Large intestine (tissue), 3 donors: ENCODE results near the gene FREY1. TPM values are rescaled to one million over a fixed set of nuclear protein-coding genes. Genes with fewer than 3 reads are reported as not detected.
A peak's percentile ranks its signal among the peaks of the same experiment; 100 is the strongest.
"Not testable (repeated sequence)": the region's sequence is repeated elsewhere in the genome, so short reads cannot be mapped to it uniquely, and the experiment has no call there.

ENCODE experiments used
- DNase-seq, 2 donors: peaks; one replicate each; pipeline versions ENCODE4 v3.0.0 to v3.0.0-alpha.2; 2013
- H3K27ac ChIP-seq: one replicate; pipeline ENCODE4 v1.5.1; 2013; ENCODE audit warnings: low read length
- H3K27me3 ChIP-seq: 2 replicates; pipeline ENCODE4 v1.6.1; 2013; ENCODE audit warnings: low read length; ENCODE audit not compliant: control insufficient read depth, insufficient read depth
- H3K36me3 ChIP-seq: 2 replicates; pipeline ENCODE4 v1.6.1; 2013; ENCODE audit warnings: low read length; ENCODE audit not compliant: control insufficient read depth, insufficient read depth
- H3K4me1 ChIP-seq: one replicate; pipeline ENCODE4 v1.6.1; 2013; ENCODE audit warnings: low read length; ENCODE audit not compliant: control insufficient read depth, insufficient read depth
- H3K4me3 ChIP-seq: one replicate; pipeline ENCODE4 v1.5.1; 2013; ENCODE audit warnings: low read length
- H3K9me3 ChIP-seq: one replicate; pipeline ENCODE4 v1.6.1; 2013; ENCODE audit warnings: mild to moderate bottlenecking, low read depth, low read length, moderate library complexity; ENCODE audit not compliant: control insufficient read depth
- WGBS: methylation state at CpG from one replicate; pipeline ENCODE4 v1.1.5; 2013; ENCODE audit warnings: low lambda C conversion rate; ENCODE audit not compliant: insufficient coverage; 5-methylcytosine and 5-hydroxymethylcytosine counted together
- polyA plus RNA-seq: library from polyadenylated mRNA; unstranded; fragments of 120-200 nt; gene quantifications from one replicate; pipeline ENCODE4 v1.2.1, GENCODE V29; 2013

FREY1 gene
- polyA plus RNA-seq, 1 donor, result 0.24 TPM

GRCh38 chr11:45902452-45903380 lies 4.4 kb downstream of the FREY1 start:
- peaks cover 8% of the 10 kb centered on the region for H3K4me1 ChIP-seq
- peaks cover 4% of the 10 kb centered on the region for H3K36me3 ChIP-seq
- H3K9me3 ChIP-seq, result peaks cover 2% of the 10 kb centered on the region
- no peak overlapping the region for H3K27ac ChIP-seq
- no peak for DNase-seq
- peaks cover 34% of the 10 kb centered on the region for H3K27me3 ChIP-seq
- no peak overlapping the region for H3K4me3 ChIP-seq
- no CpG with 5 or more reads among the region's 56 CpGs for WGBS

- no peak overlapping the region for H3K4me3 ChIP-seq
- H3K27ac ChIP-seq, result no peak overlapping the region
- H3K4me1 ChIP-seq, result peaks cover 8% of the 10 kb centered on the region
- peaks cover 45% of the 10 kb centered on the region for H3K27me3 ChIP-seq
- peaks cover 2% of the 10 kb centered on the region for H3K9me3 ChIP-seq
- WGBS, result no CpG with 5 or more reads among the region's 6 CpGs
- DNase-seq, result no peak
- H3K36me3 ChIP-seq, result peaks cover 4% of the 10 kb centered on the region
These were observed 5.4 kb downstream of the FREY1 start for GRCh38 chr11:45901626-45902025.

- DNase-seq, result no peak
- Histone ChIP-seq H3K4me3 (peak overlapping the region; percentile 9), H3K36me3 (peaks cover 4% of the 10 kb centered on the region)
These were observed 6.0 kb downstream of the FREY1 start for GRCh38 chr11:45900916-45901617.

GRCh38 chr11:45900175-45900800 lies 6.8 kb downstream of the FREY1 start:
- not testable (repeated sequence) for H3K4me1 ChIP-seq, H3K9me3 ChIP-seq, H3K36me3 ChIP-seq, DNase-seq, H3K27ac ChIP-seq
- 20% methylated on average over 1 of the region's 59 CpGs for WGBS
- Histone ChIP-seq H3K4me3 (peak overlapping the region; percentile 9), H3K27me3 (peaks cover 55% of the 10 kb centered on the region)

More at GRCh38 chr11:45900916-45901617, 6.0 kb downstream of the FREY1 start:
- Histone ChIP-seq H3K27me3 (peaks cover 51% of the 10 kb centered on the region), H3K27ac (no peak overlapping the region), H3K4me1 (peaks cover 8% of the 10 kb centered on the region), H3K9me3 (peaks cover 5% of the 10 kb centered on the region)
- no CpG with 5 or more reads among the region's 8 CpGs for WGBS

- peak overlapping the region; percentile 23 for H3K4me3 ChIP-seq
- H3K36me3 ChIP-seq, result peaks cover 4% of the 10 kb centered on the region
- H3K27ac ChIP-seq, result peak overlapping the region; percentile 62
- peaks cover 8% of the 10 kb centered on the region for H3K4me1 ChIP-seq
- H3K27me3 ChIP-seq, result peaks cover 58% of the 10 kb centered on the region
- H3K9me3 ChIP-seq, result peaks cover 5% of the 10 kb centered on the region
- no CpG with 5 or more reads among the region's 62 CpGs for WGBS
- peak; percentile 76 to 78 for DNase-seq
These were observed 7.5 kb downstream of the FREY1 start for GRCh38 chr11:45899448-45900174.

- WGBS, result no CpG with 5 or more reads among the region's 3 CpGs
- Histone ChIP-seq H3K4me3 (no peak overlapping the region), H3K27me3 (peaks cover 58% of the 10 kb centered on the region), H3K9me3 (peaks cover 5% of the 10 kb centered on the region), H3K36me3 (peaks cover 4% of the 10 kb centered on the region), H3K4me1 (peaks cover 8% of the 10 kb centered on the region), H3K27ac (peak overlapping the region; percentile 62)
- no peak for DNase-seq
These were observed 8.0 kb downstream of the FREY1 start for GRCh38 chr11:45899086-45899447.

GRCh38 chr11:45897556-45897955 lies 9.5 kb downstream of the FREY1 start:
- H3K27me3 ChIP-seq, result peaks cover 61% of the 10 kb centered on the region
- DNase-seq, result no peak
- H3K9me3 ChIP-seq, result peaks cover 5% of the 10 kb centered on the region
- no peak overlapping the region for H3K4me3 ChIP-seq
- H3K36me3 ChIP-seq, result no peaks in the 10 kb centered on the region
- no CpG with 5 or more reads among the region's 6 CpGs for WGBS
- H3K4me1 ChIP-seq, result peaks cover 8% of the 10 kb centered on the region
- H3K27ac ChIP-seq, result no peak overlapping the region

GRCh38 chr11:45896422-45896984 lies 10.6 kb downstream of the FREY1 start:
- H3K9me3 ChIP-seq, result peaks cover 5% of the 10 kb centered on the region
- no peaks in the 10 kb centered on the region for H3K36me3 ChIP-seq
- DNase-seq, result no peak
- WGBS, result no CpG with 5 or more reads among the region's 19 CpGs
- H3K27me3 ChIP-seq, result peaks cover 59% of the 10 kb centered on the region
- H3K4me3 ChIP-seq, result no peak overlapping the region
- H3K27ac ChIP-seq, result no peak overlapping the region
- peaks cover 8% of the 10 kb centered on the region for H3K4me1 ChIP-seq

- peaks cover 5% of the 10 kb centered on the region for H3K9me3 ChIP-seq
- peaks cover 8% of the 10 kb centered on the region for H3K4me1 ChIP-seq
- whole genome bisulfite sequencing, result no CpG with 5 or more reads among the region's 8 CpGs
- H3K36me3 ChIP-seq, result no peaks in the 10 kb centered on the region
- H3K4me3 ChIP-seq, result no peak overlapping the region
- no peak for DNase-seq
- H3K27ac ChIP-seq, result no peak overlapping the region
- peaks cover 51% of the 10 kb centered on the region for H3K27me3 ChIP-seq
These were observed 11.4 kb downstream of the FREY1 start for GRCh38 chr11:45895553-45896259.
